NOMO-1 treated with dmso at 0.1 percent for 144 hours (cell line): ENCODE measurements around the gene ZC3HAV1L.
"Not testable (repeated sequence)": the region's sequence is repeated elsewhere in the genome, so short reads cannot be mapped to it uniquely, and the experiment has no call there.

Source experiments
- DNase-seq: peaks from one replicate; lab custom pipeline; 2025; ENCODE audit not compliant: unreplicated experiment; lab: John Stamatoyannopoulos, UW

Gene ZC3HAV1L

DNA sequence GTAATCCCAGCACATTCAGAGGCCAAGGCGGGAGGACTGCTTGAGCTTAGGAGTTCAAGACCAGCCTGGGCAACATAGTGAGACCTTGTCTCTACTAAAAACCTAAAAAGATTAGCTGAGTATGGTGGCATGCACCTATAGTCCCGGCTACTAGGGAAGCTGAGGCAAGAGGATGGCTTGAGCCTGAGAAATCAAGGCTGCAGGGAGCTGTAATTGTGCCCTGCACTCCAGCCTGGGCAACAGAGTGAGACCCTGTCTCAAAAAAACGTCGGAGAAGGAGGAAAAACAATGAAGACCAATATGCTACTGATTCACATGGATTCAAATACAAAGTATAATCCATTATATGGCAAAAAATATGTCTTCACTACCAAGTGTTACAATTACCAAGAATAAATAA lies 13.6 kb downstream of the ZC3HAV1L start:
- DNase-seq, result no peak

DNA sequence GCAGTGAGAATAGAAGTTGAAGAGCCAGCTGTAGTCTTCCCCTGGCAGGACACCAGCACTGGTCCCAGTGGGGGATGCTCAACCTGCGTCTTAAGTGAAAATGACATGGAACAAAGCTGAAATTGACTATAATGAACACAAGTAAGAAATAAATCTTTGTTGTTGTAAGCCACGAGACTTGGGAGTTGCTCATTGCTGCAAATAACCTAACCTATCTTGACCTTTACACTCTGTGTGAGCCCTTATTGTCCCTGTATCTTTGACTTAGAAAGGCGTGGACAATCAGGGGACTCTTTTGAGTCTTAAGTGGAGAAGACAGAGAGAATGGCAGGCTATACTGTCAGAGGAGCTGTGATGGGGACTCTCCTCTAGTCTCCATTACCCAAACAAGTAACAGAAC lies 16.9 kb downstream of the ZC3HAV1L start:
- DNase-seq, result no peak

GRCh38 chr7:139016931-139017511 lies 18.8 kb downstream of the ZC3HAV1L start:
- no peak for DNase-seq

GRCh38 chr7:139011373-139011772 lies 24.5 kb downstream of the ZC3HAV1L start:
- no peak for DNase-seq

DNA sequence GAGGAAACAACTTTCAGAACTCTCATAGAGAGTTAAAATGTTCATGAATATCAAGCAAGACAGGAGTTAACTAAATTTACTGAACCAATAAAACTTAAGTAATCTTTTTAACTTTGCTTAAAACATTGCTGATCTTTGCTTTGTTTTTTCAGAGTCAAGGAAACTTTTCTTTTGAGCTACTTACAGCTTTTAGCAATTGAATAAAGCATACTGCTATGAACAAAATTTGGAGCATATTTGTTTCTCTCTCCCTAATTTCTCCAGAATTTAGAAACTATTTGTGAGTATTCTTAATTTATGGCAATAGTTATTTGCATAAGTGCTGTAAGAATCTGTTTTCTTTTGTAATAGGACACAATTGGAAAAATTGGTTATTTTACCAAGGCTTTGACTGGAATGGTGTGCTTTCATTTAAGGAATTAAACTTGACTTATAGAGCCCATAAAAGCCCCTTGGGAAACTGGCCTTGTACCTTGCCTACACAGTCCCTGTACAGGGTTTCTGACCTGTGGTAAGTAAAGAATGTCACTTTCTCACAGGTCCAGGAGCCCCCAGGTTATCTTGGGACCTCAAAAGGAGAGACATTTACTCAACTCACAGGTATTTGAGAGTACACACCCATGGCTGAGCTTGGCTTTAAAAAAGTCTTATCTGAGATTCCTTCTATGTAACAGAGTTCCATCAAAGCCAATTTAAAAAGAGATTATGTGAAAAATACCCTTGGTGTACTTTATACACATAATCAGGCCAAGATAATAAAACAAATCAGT lies 31.3 kb downstream of the ZC3HAV1L start:
- DNase-seq, result no peak

- DNase-seq, result no peak
These were observed 36.4 kb downstream of the ZC3HAV1L start for GRCh38 chr7:138999414-138999813.

GRCh38 chr7:138992052-138992531 lies 43.8 kb downstream of the ZC3HAV1L start:
- no peak for DNase-seq

DNA sequence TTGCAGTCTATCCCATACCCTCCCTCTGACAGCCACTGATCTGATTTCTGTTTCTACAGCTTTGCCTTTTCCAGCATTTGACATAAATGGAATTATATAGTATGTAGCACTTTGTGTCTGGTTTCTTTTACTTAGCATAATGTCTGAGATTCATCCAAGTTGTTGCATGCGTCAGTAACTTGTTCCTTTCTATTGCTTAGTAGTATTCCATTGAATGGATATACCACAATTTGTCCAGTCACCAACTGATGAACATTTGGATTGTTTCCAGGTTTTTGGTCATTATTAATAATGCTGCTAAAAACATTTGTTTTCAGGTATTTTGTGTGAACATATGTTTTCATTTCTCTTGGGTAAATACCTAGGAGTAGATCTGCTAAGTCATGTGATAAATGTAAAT lies 48.2 kb downstream of the ZC3HAV1L start:
- no peak for DNase-seq

GRCh38 chr7:138982204-138982623 lies 53.6 kb downstream of the ZC3HAV1L start:
- no peak for DNase-seq

DNA sequence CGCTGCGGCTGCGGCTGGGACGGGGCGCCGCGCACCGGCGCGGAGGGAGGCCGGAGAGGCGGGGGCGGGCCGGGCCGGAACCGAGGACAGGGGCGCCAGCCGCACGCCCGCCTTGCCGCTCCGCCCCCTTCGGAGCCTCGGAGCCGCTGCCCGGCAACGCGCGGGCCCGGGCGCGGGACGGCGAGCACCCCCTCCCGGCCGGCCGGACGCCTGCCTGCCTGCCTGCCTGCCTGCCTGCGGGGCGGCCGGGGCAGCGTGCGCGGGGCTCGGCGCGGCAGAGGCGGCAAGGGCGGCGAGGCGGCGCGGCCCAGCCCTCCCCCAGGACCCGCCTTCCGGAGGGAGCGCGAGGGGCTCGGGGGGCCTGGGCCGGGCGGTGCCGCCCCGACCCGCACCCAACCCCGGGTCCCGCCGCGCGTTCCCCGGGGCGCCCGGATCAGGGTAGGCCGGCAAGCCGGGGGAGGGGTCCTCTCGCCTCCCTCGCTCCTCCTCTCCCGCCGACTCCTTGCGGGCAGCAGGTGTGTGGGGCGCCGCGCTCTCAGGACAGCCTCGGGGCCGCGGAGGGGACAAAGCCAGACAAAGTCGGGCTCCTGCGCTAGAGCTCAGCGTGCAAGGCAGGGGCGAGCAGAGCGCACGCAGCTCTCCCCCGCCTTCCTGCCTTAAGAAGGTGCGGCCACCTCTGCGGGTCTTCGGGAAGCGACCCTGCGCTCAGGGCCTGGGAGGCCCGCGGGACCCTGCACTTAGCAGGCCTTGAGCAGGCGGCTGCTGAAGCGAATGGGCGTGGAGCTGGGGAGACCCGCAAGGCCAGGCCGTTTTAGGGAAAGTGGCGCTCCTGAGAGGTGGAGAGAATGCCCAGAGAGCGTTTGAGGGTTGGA lies 54.3 kb downstream of the ZC3HAV1L start, which contains the start of gene KIAA1549:
KIAA1549 (minus strand) TSS at position 58 of the 872 bp plus-strand sequence. CDS start 120 bp downstream, outside the sequence.
- DNase-seq, result peak; percentile 2

- DNase-seq, result no peak
These were observed 55.1 kb downstream of the ZC3HAV1L start for GRCh38 chr7:138980563-138981291.

- no peak for DNase-seq
These were observed 55.8 kb downstream of the ZC3HAV1L start for GRCh38 chr7:138979988-138980562.

DNA sequence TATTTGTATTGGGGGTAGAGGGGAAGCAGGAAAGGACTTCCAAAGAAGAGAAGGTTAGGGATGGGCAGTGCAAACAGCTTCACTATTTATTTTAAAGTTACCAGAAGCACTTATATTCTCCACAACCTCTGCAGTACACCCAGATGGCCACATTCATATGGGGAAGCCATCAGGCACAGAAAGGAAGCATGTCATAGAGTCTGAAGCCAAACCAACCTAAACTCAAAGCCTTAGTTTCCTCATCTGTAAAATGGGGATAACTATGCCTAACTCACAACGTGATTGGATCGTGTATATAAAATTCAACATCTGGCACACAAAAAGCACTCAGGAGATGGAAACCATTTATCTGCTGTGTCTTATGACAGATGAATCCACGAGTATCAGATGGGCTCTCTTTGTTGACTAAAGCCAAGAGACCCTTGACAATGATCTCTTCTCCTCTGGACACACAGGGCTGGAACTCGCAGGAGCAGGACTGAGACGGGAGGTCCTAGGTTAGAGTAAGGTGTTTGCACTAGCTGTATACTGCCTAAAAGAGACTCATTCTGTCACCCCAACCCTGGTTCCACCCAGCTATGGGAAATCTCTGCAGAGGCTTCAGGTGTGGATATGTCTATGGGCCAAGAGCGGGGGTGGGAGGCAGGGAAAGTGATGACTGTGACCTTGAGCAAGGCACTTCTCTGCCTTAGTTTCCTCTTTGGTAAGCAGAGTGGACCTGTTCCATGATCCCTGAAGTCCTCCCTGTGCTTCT lies 56.4 kb downstream of the ZC3HAV1L start:
- no peak for DNase-seq

DNA sequence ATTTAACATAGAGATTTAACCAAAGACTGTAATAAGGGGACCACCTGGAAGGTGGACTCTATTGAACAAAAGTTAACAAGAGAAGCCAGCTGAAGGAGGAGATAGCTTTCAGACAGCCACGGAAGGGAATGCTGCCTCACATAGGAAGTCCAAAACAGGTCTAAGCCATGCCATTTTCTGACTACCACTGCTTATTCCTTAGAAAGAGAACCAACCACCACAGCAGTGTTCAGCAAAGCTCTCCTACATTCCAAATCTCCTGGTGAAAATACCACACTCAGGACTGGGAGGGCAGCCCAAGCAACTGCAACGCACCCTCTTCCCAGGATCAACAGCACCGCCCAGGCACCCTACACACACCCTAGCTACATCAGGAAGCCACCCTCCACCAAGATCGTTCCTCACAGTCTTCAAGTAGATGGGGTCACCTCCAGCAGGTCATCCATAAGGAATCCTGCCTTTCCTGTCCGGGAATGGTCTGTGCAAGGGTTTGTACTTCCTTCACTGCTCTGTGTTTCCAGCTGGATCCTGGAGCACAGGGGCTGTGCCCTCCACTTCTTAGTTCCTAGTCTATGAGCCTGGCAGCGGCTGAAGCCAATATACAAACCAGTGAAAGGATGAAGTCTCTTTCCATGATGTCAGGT lies 57.2 kb downstream of the ZC3HAV1L start:
- DNase-seq, result no peak

GRCh38 chr7:138976161-138976560 lies 59.7 kb downstream of the ZC3HAV1L start:
- DNase-seq, result not testable (repeated sequence)
